ENCODE measurements around the gene HCRT.

HCRT gene

GRCh38 chr17:42136654-42137051, 48.6 kb downstream of the HCRT start:
- no peak for DNase-seq

- DNase-seq = no peak
Observed at GRCh38 chr17:42135664-42136653, 49.3 kb downstream of the HCRT start.

- no peak for DNase-seq
Observed at GRCh38 chr17:42135151-42135550, 50.1 kb downstream of the HCRT start.
